AG04449 (cell line): Measurements from ENCODE around the gene COL6A2.
"Not testable (repeated sequence)": the region's sequence is repeated elsewhere in the genome, so short reads cannot be mapped to it uniquely, and the experiment has no call there.

ENCODE experiments used
- CTCF ChIA-PET: fragments of 350-600 bp; formaldehyde crosslinking; extraction: SDS; loops from one replicate; lab custom pipeline; 2021; ENCODE audit warnings: antibody characterized with exemption; lab: Yijun Ruan, JAX
- POLR2A ChIA-PET: fragments of 400-600, 350-600 bp; formaldehyde crosslinking; extraction: SDS; loops from one replicate; lab custom pipeline; 2020; ENCODE audit warnings: antibody characterized with exemption, inconsistent platforms; lab: Yijun Ruan, JAX
- DNase-seq: peaks from one replicate; pipeline ENCODE4 v3.0.0-alpha.2; 2010; ENCODE audit warnings: low read depth, low spot score
- H3K4me3 ChIP-seq: 2 replicates; pipeline ENCODE4 v1.5.1; 2011; ENCODE audit warnings: low read depth, mild to moderate bottlenecking, control low read depth, low read length
- CTCF ChIP-seq: IDR thresholded peaks from one replicate; pipeline ENCODE4 v1.5.1; 2011; ENCODE audit warnings: mild to moderate bottlenecking, moderate library complexity, low read length, control low read depth, inconsistent platforms; ENCODE audit not compliant: insufficient read depth; ENCODE audit errors: missing control alignments

COL6A2 gene

GRCh38 chr21:46136739-46137349 is 38.9 kb downstream of the COL6A2 start:
- no peak for DNase-seq
- POLR2A ChIA-PET = no interaction called here
- no peak overlapping the region for H3K4me3 ChIP-seq
- CTCF ChIA-PET = interaction anchor here (0.7 to 1.8 kb wide), 2 partner anchors 164 to 166 kb away, joined by 3 to 4 read pairs; no protein-coding TSS in a partner anchor
- no peak for TF ChIP-seq CTCF

- ChIA-PET CTCF (interaction anchor here (1.8 kb wide), 1 partner anchor 167 kb away, joined by 4 read pairs; no protein-coding TSS in a partner anchor), POLR2A (no interaction called here)
- H3K4me3 ChIP-seq = no peak overlapping the region
- no peak for DNase-seq
- no peak for TF ChIP-seq CTCF
Observed at GRCh38 chr21:46137908-46138307, 40.0 kb downstream of the COL6A2 start.

GRCh38 chr21:46138383-46138970 is 40.6 kb downstream of the COL6A2 start:
- CTCF ChIA-PET = interaction anchor here (1.0 to 1.1 kb wide), 2 partner anchors 92 to 165 kb away, joined by 3 read pairs; no protein-coding TSS in a partner anchor
- no peak overlapping the region for H3K4me3 ChIP-seq
- no peak for DNase-seq
- POLR2A ChIA-PET = no interaction called here
- no peak for TF ChIP-seq CTCF

GRCh38 chr21:46139686-46140085 is 41.8 kb downstream of the COL6A2 start:
- H3K4me3 ChIP-seq = no peak overlapping the region
- DNase-seq = no peak
- ChIA-PET CTCF (interaction anchor here (1.0 to 1.1 kb wide), 2 partner anchors 91 to 166 kb away, joined by 3 read pairs; no protein-coding TSS in a partner anchor), POLR2A (no interaction called here)
- TF ChIP-seq CTCF = no peak

GRCh38 chr21:46140352-46141003 is 42.6 kb downstream of the COL6A2 start:
- CTCF ChIA-PET = interaction anchor here (3.0 to 4.0 kb wide), 2 partner anchors 13 to 18 kb away, joined by 11 to 35 read pairs; no protein-coding TSS in a partner anchor
- DNase-seq, POLR2A ChIA-PET, H3K4me3 ChIP-seq: not testable (repeated sequence)

- no peak for TF ChIP-seq CTCF
- ChIA-PET CTCF (interaction anchor here (0.8 to 4.0 kb wide), 23 partner anchors 11 to 179 kb away, joined by 3 to 73 read pairs (median 8); partner anchors contain the start of genes COL6A1, FTCD, LSS and MCM3AP), POLR2A (interaction anchor here (1.2 kb wide), 1 partner anchor 160 kb away, joined by 3 read pairs; no protein-coding TSS in a partner anchor)
- no peak overlapping the region for H3K4me3 ChIP-seq
- no peak for DNase-seq
Observed at GRCh38 chr21:46141767-46142581, 44.1 kb downstream of the COL6A2 start.
